ENCODE measurements around the gene SAMD1.

The SAMD1 gene

DNA sequence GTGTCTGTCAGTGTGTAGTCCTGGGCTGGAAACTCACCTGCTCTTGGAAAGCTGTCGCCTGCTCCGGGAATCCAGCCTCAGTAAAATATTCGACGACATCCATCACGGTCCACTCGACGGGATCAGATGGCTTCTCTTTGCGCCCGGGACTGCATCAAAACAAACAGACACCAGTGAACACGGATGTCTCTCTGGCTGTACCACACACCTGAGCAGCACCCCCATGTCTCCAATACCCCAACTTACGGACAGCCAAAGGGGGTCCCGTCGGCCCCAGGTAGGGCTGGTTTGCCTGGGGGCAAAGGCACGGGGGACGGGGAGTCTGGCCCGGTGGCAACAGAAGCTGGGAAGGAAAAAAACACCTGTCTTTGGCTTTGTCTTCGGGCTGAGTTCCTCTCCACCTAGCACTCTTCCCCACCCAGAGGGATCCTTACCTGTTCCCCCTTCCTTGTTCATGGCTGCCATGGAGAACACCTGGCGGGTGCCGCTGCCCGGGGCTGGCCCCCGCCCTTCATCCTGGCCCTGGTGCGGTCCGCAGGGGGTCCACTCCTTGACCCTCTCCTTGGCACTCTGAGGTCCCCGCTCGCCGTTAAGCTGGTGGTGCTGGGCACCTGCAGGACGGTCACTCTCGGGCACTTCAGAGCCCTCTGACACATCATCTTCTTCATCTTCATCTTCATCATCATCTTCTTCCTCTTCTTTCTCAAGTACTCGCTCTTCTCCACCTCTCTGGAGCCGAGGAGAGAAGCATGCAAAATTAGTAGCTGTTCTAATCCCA, 1.7 kb downstream of the SAMD1 start:
- DNase-seq = no peak

DNA sequence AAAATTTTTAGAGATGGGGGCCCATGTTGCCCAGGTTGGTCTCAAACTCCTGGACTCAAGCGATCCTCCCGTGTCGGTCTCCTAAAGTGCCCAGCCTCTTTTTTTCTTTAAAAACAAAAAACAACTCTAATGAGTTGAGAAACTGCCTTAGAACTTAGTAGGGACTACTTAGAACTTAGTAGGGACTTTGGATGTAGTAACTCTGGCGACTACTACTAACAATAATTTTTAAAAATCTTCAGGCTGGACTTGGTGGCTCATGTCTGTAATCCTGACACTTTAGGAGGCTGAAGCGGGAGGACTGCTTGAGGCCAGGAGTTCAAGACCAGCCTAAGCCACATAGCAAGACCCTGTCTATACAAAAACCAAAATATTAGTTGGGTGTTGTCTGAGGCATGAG, 4.5 kb downstream of the SAMD1 start:
- DNase-seq = no peak

DNA sequence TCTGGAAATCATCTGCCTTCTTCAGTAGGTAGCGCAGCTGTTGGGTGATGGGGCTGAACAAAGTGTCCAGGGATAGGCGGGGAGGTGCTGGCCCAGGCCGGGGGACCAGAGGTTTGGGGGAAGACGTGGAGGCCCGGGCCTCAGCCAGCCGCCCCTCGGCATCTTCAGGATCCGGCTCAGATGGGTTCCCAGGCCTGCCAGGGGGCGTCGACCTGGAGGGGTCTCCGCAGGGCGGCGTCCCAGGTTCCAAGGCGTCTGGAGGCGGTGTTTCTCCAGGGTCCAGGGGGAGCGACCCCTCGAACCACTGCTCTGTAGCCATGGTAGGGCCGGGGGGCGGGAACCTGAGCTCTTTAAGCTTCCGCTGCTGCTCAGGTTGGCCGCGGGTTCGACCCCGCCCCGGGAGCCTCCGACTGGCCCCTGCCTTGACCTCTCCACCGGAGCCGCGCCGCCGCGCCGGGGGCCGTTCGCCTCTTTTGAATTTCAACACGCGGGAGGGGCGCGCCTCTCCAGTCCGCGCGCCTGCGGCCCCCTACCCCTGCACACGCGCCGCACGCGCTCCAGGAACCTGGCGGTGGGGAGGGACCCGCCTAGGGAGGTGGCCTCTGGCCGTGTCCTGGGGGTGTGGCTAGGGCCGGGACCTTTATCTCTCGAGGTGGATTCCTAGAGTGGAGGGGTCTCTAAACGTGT, 5.1 kb downstream of the SAMD1 start, which contains the start of gene C19orf67:
TSS of gene C19orf67 (minus strand) at position 475 of the 687 bp plus-strand sequence. CDS start at position 319, 156 bp downstream.
- no peak for DNase-seq

DNA sequence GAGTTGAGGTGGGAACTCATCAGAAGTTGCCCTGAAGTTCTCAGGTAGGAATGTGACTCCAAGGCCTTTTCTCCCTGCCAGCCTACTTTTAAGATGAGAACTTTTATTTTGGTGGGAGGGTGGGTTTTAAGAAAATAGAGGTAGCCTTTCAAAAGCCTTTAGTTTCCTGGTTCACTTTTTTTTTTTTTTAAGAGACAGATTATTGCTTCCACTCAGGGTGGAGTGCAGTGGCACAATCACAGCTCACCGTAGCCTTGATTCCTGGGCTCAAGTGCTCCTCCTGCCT, 7.9 kb downstream of the SAMD1 start:
- no peak for DNase-seq

DNA sequence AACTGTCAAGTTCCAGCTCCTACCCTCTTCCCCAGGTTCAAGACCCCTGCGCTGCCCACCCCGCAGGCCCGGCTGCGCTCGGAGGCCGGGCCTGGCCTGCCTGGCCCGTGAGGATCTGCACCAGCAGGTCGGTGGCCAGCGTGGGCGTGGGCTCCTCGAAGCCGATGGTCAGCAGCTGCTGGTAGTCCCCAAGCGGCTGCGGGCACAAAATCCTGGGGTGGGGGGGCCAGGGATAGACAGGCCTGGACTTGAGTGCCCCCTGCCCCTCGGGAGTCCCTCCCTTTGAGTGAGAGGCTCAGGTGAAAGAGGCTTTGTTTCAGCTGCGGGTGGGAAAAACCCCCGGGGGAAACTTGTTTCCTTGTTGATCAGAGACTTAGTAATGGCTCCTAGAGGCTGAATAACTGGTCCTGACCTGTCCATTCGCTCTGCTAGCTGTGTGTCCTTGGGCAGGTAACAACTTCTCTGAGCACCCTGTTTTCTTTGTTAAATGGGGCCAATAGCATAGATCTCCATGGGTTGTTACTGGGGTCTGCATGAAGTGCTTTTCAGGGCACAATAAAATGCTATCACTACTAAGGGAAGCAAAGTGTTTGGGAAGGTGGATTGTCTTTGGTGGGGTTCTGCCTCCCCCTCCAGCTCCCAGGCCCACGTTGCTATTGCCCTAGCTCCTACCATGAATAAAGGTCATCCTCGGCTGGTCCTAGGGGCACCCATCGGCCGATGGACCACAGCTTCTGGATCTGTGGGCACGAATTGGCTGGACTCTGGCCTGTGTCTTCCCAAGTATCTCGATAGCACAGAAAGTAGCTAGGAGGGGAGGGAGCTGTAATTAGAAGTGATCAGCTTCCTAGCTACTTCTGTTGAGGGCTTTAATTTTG, 8.5 kb downstream of the SAMD1 start:
- no peak for DNase-seq

DNA sequence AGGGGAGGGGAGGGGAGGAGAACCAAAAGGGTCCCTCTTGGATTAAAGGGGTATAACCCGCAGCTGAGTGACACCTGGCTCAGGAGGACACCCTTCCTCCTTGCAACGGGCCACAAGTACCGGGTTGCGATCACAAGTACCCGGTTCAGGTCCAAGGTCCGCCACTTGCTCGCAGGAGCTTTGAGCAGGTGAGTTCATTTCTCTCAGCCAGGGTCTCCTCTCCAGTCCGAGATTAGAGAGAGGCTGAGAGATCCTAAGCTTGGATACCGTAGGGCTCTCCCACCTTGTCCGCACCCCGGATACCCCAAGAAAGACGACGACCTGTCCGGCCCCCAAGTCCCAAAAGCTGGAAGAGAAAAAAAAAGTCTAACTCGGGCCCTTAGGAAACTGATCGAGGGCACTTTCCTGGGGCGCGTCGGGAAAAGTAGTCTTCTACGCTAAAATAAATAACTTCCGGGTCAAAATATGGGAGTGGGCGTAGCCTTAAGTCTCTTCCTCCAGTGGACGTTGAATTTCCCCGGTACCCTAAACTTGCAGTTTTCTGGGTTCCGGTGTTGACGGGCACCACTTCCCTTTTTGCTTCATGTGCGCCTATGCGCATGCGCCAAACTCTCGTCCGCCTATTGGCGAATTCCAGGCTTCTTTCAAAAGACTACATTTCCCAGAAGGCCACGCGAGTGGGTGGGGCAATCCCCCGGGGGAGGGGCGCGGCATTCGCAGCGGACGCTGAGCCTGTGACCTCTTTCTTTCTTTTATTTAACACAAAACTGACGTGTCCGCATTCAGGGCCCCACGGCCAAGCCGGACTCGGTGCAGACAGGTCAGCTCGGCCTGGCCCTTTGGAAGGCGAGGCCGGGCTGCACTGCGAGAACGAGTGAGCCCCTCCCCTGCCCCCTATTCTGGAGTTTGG, 9.4 kb downstream of the SAMD1 start:
- DNase-seq = peak; percentile 98 to 99

DNA sequence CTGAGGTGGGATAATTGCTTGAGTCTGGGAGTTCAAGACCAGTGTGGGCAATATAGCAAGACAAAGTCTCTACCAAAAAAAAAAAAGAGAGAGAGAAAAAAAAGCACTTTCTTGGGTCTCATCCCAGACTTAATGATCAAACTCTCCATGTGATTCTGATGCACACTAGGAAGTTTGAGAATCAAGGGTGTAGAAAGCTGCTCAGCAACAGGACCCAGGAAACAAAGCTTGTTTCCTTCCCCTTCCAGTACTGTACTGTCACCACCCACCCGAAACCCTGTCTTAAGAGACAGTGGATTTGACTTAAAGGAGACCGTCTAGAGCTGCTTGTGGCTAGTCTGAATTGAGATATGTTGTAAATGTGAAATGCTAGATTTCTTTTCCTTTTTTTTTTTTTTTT, 12.1 kb downstream of the SAMD1 start:
- no peak for DNase-seq

DNA sequence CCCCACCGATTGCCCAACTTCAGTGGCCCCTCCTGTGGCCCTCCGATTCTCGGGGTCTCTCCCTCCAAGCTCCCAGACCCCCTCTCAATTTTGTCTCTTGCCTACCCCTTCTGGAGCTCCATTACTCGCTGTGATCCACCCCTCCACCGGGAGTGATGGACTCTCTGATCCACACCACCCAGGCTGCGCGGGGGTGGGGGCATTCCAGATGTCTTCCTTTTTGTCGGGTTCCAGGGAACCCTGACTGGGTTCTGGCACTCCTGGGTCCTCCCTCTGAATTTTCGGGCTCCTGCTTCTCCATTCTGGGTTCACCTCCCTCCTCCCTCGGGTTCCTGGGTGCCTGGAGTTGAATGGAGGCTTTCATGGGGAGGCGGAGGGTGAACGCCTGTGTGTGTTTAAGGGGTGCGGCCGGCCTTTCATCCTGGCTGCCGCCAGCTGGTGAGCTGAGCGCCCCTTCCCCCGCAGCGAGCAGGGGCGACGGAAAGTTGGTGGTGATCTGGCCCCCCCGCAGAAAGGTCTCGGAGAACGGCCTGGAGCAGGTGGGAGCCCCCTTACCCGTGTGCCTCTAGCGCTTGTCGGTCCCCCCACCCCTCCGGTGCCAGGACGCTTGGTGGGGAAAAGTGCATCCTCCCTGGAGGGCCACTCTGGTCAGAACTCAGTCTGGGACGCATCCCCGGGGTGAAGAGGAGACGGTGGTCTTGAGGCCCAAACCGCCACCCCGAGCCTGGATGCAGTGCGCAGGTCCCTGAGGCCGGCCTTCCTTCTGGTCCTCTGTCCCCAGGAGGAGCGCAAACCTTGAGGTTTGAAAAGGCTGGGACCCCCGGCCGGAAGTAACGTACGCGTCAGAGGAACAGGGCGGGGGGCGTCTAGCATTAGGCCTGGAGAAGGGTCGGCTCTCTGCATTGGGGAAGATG, 16.4 kb downstream of the SAMD1 start:
- peak; percentile 32 to 34 for DNase-seq

DNA sequence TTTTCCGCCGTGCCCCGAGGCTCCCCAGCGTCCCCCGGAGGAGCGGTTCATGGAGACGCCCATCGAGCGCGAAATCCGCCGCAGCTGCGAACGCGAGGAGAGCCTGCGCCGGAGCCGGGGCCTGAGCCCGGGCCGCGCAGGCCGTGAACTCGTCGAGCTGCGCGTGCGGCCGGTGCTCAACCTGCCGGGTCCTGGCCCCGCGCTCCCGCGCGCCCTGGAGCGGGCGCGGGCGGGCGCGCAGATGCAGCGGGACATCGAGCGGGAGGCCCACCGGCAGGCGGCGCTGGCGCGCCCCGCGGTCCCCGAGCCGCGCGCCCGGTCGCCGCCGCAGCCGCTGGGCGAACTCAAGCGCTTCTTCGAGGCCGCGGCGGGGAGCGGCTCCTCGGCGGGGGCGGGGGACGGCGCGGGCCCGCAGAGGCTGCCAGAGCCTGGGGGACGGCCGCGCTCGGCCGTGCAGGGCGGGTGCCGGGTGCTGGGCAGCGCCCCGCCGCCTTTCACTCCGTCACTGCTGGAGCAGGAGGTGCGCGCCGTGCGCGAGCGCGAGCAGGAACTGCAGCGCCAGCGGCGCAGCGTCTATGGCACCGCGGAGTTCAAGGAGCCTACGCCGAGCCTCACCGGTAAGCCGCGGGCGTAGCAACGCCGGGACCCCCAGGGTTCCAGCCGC, 17.2 kb downstream of the SAMD1 start:
- DNase-seq = peak; percentile 61 to 76

DNA sequence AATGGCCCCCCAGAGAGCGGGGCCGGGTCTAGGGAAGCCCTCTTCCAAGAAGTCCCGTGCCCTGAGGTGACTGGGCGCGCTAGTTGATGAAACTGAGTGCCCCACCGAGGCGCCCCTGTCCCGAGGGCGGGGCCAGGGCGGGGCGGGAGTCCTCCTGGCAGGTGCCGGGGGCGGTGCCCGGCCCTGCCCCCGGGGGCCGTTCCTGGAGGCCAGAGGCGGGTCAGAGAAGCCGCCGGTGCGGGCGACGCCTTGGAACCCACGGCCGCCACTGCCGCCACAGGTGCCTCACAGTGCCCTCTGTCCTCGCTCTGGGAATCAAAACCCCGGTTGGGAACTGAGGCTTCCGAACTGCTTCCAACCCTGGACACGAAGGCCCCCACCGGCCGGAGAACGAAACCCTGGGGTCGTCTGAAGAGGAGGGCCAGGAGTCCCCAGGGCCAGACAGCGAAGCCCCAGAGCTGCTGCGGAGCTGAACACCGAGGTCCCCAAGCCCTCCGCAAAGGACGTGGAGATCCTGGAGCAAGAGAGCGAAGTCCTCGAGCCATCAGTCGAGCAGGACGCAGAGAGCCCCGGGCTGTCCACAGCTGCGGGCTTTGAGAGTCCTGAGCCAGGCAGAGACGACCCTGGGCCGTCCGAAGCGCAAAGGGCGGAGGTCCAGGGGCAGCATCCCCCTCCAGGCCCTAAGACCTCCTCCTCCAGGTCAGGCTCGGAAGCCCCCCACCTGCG, 17.9 kb downstream of the SAMD1 start, which contains the start of gene MISP3:
TSS of gene MISP3 (plus strand) at position 252 of the 726 bp plus-strand sequence. CDS start 524 bp downstream, outside the sequence.
- peak; percentile 32 to 41 for DNase-seq

DNA sequence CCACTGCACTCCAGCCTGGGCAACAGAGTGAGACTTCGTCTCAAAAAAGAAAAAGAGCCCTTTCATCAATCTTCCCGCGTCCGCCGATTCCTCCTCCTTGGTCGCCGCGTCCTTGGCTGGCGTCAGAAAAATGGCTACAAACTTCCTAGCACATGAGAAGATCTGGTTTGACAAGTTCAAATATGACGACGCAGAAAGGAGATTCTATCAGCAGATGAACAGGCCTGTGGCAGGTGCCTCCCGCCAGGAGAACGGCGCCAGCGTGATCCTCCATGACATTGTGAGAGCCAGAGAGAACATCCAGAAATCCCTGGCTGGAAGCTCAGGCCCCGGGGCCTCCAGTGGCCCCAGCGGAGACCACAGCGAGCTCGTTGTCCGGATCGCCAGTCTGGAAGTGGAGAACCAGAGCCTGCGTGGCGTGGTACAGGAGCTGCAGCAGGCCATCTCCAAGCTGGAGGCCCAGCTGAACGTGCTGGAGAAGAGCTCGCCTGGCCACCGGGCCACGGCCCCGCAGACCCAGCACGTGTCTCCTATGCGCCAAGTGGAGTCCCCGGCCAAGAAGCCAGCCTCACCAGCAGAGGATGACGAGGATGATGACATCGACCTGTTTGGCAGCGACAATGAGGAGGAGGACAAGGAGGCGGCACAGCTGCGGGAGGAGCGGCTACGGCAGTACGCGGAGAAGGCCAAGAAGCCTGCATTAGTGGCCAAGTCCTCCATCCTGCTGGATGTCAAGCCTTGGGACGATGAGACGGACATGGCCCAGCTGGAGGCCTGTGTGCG, 20.1 kb downstream of the SAMD1 start:
- DNase-seq = no peak

DNA sequence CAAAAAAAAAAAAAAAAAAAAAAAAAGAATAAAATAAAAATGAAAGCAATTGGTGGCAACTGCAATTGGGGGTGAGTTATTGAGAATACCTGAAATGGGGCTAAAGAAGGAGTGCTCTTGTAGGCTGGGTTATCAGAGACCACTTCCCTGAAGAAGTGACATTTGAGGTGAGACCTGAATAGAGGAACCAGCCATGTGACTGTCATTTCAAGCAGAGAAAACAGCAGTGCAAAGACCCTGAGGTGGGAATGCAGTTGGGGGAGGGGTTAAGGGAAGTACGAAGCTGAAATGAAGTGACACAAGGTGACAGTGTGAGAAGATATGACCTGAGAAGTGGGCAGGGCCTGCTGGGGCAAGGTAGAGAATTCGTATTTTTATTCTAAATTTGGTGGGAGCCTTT, 24.4 kb downstream of the SAMD1 start:
- DNase-seq = no peak

DNA sequence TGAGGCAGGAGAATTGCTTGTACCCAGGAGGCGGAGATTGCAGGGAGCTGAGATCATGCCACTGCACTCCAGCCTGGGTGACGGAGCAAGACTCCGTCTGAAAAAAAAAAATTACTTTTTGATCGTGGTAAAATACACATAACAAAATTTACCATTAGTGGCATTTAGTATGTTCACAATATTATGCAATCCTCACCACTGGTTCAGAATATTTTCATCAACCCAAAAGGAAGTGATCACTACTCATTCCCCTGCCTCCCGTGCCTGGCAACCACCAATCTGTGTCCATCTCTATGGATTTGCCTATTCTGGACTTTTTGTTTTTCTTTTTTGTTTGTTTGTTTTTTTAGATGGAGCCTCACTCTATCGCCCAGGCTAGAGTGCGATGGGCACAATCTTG, 27.4 kb downstream of the SAMD1 start:
- DNase-seq = no peak

DNA sequence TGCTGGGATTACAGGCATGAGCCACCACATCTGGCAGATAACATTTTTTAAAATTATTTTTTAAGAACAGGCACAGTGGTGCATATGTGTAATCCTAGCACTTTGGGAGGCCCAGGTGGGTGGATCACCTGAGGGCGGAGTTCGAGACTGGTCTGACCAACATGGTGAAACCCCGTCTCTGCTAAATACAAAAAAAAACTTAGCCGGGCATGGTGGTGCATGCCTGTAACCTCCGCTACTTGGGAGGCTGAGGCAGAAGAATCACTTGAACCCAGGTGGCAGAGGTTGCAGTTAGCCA, 28.0 kb downstream of the SAMD1 start:
- DNase-seq = no peak

DNA sequence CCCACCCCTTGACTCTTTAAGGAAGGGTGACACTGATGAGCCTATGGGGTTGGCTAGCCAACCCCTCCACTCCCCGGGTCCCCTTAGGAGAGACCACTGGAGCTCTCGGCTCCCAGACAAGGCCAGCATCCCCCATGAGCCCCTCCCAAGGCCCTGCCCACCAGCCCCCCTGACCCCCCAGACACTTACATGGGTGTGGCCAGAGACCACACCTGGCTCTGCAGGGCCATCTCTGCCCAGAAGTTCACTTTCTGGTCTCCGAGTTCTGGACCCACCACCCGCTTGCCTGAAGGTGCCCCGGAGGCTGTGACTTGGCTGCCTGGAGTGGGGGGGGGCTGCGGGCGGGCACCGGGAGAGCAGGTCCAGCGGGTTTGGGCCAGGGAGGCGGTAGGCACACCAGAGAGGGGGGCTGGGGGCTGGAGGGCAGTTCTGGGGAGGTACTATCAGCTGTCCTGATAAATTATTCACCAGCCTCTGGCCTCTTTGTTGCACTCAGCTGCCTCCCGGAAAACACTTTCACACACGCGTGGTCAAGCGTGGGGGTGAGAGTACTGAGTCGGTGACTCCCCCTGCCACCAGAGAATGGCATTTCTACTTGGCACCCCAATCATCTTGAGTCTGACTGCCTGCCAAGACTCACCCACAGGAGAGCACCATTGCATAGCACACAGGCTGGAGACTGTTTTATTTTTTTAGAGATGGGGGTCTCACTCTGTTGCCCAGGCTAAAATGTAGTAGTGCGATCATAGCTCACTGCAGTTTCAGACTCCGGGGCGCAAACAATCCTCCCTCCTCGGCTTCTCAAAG, 28.6 kb downstream of the SAMD1 start, which contains the start of gene PALM3:
TSS of gene PALM3 (minus strand) at position 326 of the 807 bp plus-strand sequence. CDS start at position 230, 96 bp downstream.
- no peak for DNase-seq

DNA sequence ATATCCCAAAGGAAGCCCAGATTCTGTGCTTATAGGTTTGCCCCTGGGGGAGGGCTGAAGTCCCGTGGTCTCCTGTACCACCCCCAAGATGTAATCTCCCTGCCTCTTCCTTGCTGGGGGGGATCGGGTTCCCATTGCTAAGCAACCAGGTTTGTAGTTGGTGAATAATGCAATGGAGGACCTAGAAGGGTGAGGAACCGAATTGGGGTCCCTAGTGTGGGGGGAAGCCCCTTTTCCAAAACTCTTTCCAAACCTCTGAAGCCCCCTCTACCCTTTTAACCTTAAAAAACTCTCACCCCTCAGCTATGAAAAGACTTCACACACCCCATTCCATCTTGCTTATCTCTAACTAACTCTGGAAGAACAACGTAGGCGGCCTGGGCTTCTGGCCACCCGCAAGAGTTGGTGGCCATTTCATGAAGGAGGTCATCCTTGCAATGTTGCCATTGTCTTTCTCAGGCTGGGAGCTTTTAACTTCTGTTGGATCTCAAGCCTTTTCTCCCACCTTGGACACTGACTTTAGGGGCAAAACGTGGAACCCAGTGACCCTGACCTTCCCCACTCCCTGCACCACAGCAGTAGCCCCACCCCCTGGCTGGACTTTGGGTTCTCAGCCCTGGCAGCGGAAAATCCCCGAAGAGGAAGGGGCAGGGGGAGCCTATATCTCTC, 29.3 kb downstream of the SAMD1 start:
- no peak for DNase-seq

DNA sequence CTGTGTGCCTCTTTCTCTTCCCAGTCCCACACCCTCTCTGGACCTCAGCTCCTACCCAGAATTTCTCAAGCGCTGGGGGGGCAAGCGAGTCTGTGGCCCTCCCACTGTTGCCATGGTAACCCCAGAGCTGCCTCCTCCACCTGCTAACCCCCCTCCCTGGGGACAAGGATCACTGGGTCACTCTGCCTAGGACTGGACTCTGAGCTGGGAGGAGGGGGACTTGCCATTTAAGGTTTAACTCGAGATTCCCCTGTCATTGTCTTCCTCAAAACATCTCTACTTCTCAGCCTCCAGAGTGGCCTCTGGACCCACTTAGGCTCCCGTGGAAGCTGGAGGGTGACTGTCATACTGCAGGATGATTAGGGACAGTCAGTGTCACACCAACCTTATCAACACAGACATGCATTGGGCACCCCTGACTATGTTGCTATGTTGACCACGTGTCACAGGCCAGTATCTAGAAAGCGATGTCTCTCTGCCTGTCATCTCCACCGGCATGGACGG, 30.8 kb downstream of the SAMD1 start:
- DNase-seq = no peak

DNA sequence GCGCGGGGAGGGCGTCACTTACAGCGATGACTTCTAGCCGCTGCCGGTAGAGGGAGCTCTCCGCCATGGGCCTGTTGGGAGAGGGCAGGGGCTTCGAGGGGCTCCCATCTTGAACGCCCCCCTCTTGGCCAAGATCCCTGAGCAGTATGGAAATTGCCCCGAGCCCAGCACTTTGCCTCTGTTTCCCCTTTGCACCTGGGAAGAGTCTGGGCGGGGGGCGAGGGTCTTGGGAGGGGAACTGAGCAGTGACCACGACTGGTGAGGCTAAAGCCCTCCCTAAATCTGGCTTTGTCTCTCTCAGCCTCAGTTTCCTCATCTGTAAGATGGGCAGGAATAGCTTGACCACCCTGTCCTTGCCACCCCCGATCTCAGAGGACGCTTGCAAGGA, 31.5 kb downstream of the SAMD1 start:
- peak; percentile 41 to 54 for DNase-seq
